Prostate gland (tissue), 2 donors: ENCODE measurements around the gene WFIKKN2. TPM values are rescaled to one million over a fixed set of nuclear protein-coding genes. Genes with fewer than 3 reads are reported as not detected.

Source experiments
- DNase-seq: peaks from one replicate; pipeline ENCODE4 v3.0.0-alpha.2; 2019; ENCODE audit warnings: low spot score
- H3K27ac ChIP-seq, 2 donors: fragments of 200-600 bp; sonication (generic); 2 replicates each; pipeline ENCODE4 v1.5.1; 2017 to 2019
- H3K27me3 ChIP-seq: fragments of 200-600 bp; sonication (generic); replicated peaks from 2 replicates; pipeline ENCODE4 v1.5.1; 2019; ENCODE audit not compliant: insufficient read depth
- H3K36me3 ChIP-seq, 2 donors: fragments of 200-600 bp; sonication (generic); 1 replicate in 1 of 2; 2 replicates in 1 of 2; pipeline versions ENCODE4 v1.5.1 to v1.8.1; 2017 to 2019
- H3K4me1 ChIP-seq: fragments of 200-600 bp; sonication (generic); replicated peaks from 2 replicates; pipeline ENCODE4 v1.5.1; 2019
- H3K4me3 ChIP-seq, 2 donors: fragments of 200-600 bp; sonication (generic); 2 replicates each; pipeline ENCODE4 v1.5.1; 2017 to 2019
- H3K9me3 ChIP-seq: fragments of 200-600 bp; sonication (generic); 2 replicates; pipeline ENCODE4 v1.5.1; 2017
- CTCF ChIP-seq, 4 experiments: fragments of 200-600 bp in 2 of 4; fragments of 450-650 bp in 2 of 4; sonication (generic) in 2 of 4; IDR thresholded peaks; 1 replicate in 3 of 4; 2 replicates in 1 of 4; pipeline ENCODE4 v1.5.1; 2016 to 2019; ENCODE audit warnings: antibody characterized with exemption in 4 of 4, mild to moderate bottlenecking in 2 of 4, moderate library complexity in 2 of 4
- POLR2A ChIP-seq: fragments of 450-650 bp; IDR thresholded peaks from one replicate; pipeline ENCODE4 v1.6.1; 2016; ENCODE audit warnings: antibody characterized with exemption, mild to moderate bottlenecking
- POLR2AphosphoS5 ChIP-seq: sonication (generic); formaldehyde crosslinking; IDR thresholded peaks from one replicate; pipeline ENCODE4 v1.6.1; 2017; ENCODE audit warnings: antibody characterized with exemption
- WGBS: methylation state at CpG from one replicate; pipeline ENCODE4 v1.1.5; 2018; 5-methylcytosine and 5-hydroxymethylcytosine counted together
- intact Hi-C: fragments of 100-400 bp; cut with DNase I; formaldehyde crosslinking; loops from one replicate; pipeline ENCODE4 v1.14.2; 2022
- total RNA-seq, 2 donors: library from RNA; depleted of rRNA; stranded (reverse); fragments of >200 nt; gene quantifications; one replicate each; pipeline ENCODE4 v1.1.0, GENCODE V29; 2016

The WFIKKN2 gene
- total RNA-seq, 2 donors from 2014 or later = 0.18 to 2.4 TPM

- Histone ChIP-seq H3K36me3 (no peaks in the 10 kb centered on the region), H3K4me3 (no peak overlapping the region), H3K27ac (no peak overlapping the region), H3K27me3 (no peaks in the 10 kb centered on the region), H3K9me3 (no peaks in the 10 kb centered on the region), H3K4me1 (no peaks in the 10 kb centered on the region)
- intact Hi-C loops = no loop called here
- WGBS = 97% methylated on average over 1 of the region's 1 CpG
- no peak for DNase-seq
- TF ChIP-seq POLR2AphosphoS5 (no peak), POLR2A (no peak), CTCF (IDR thresholded peaks at IDR 0.05) (no peak)
Observed at GRCh38 chr17:50877838-50878237, 42.5 kb downstream of the WFIKKN2 start.

GRCh38 chr17:50879086-50879485, 43.7 kb downstream of the WFIKKN2 start:
- Histone ChIP-seq H3K9me3 (no peaks in the 10 kb centered on the region), H3K4me1 (no peaks in the 10 kb centered on the region), H3K4me3 (no peak overlapping the region), H3K27ac (no peak overlapping the region), H3K36me3 (no peaks in the 10 kb centered on the region), H3K27me3 (no peaks in the 10 kb centered on the region)
- DNase-seq = no peak
- intact Hi-C loops = no loop called here
- WGBS = 94% methylated on average over 5 of the region's 5 CpGs
- TF ChIP-seq POLR2AphosphoS5 = no peak
- no peak for TF ChIP-seq POLR2A
- no peak for TF ChIP-seq CTCF (IDR thresholded peaks at IDR 0.05)

GRCh38 chr17:50881182-50881581, 45.8 kb downstream of the WFIKKN2 start:
- no peaks in the 10 kb centered on the region for H3K9me3 ChIP-seq
- no peak overlapping the region for H3K27ac ChIP-seq
- DNase-seq = no peak
- no peaks in the 10 kb centered on the region for H3K36me3 ChIP-seq
- WGBS = 92% methylated on average over 2 of the region's 2 CpGs
- TF ChIP-seq POLR2AphosphoS5 (no peak), POLR2A (no peak), CTCF (IDR thresholded peaks at IDR 0.05) (no peak)
- H3K27me3 ChIP-seq = no peaks in the 10 kb centered on the region
- H3K4me3 ChIP-seq = no peak overlapping the region
- intact Hi-C loops = no loop called here
- no peaks in the 10 kb centered on the region for H3K4me1 ChIP-seq

- WGBS = 95% methylated on average over 7 of the region's 7 CpGs
- intact Hi-C loops = no loop called here
- no peak for TF ChIP-seq CTCF (IDR thresholded peaks at IDR 0.05)
- no peak for TF ChIP-seq POLR2AphosphoS5
- TF ChIP-seq POLR2A = no peak
- Histone ChIP-seq H3K9me3 (no peaks in the 10 kb centered on the region), H3K4me3 (no peak overlapping the region), H3K4me1 (no peaks in the 10 kb centered on the region), H3K27ac (no peak overlapping the region), H3K36me3 (no peaks in the 10 kb centered on the region), H3K27me3 (no peaks in the 10 kb centered on the region)
- no peak for DNase-seq
Observed at GRCh38 chr17:50882851-50883250, 47.5 kb downstream of the WFIKKN2 start.

- no peak for TF ChIP-seq POLR2AphosphoS5
- no peak for TF ChIP-seq CTCF (IDR thresholded peaks at IDR 0.05)
- TF ChIP-seq POLR2A = no peak
- no peak for DNase-seq
- Histone ChIP-seq H3K27me3 (no peaks in the 10 kb centered on the region), H3K9me3 (no peaks in the 10 kb centered on the region), H3K27ac (no peak overlapping the region), H3K4me3 (no peak overlapping the region), H3K4me1 (no peaks in the 10 kb centered on the region), H3K36me3 (no peaks in the 10 kb centered on the region)
- intact Hi-C loops = no loop called here
- WGBS = 74% methylated on average over 5 of the region's 5 CpGs
Observed at GRCh38 chr17:50883850-50884438, 48.6 kb downstream of the WFIKKN2 start.
